Keratinocyte (primary cell): Measurements from ENCODE around the gene JADE2. TPM values are rescaled to one million over a fixed set of nuclear protein-coding genes. Genes with fewer than 3 reads are reported as not detected.

Source experiments
- DNase-seq: peaks from one replicate; pipeline ENCODE4 v3.0.0-alpha.2; 2011; ENCODE audit warnings: low read depth, missing footprints, low spot score
- FAIRE-seq: peaks from 2 replicates; lab custom pipeline; 2011; peaks lifted over from hg19 to GRCh38; lab: Jason Lieb, UNC
- H2AFZ ChIP-seq: 2 replicates; pipeline ENCODE4 v1.6.0; 2012; ENCODE audit warnings: low read length, control low read depth, inconsistent platforms; ENCODE audit not compliant: control insufficient read depth
- H3K27ac ChIP-seq: 2 replicates; pipeline ENCODE4 v1.5.1; 2011; ENCODE audit warnings: low read length; ENCODE audit not compliant: control insufficient read depth, insufficient read depth
- H3K27me3 ChIP-seq: 3 replicates; pipeline ENCODE4 v1.6.0; 2011; ENCODE audit warnings: low read length; ENCODE audit not compliant: control insufficient read depth, insufficient read depth; ENCODE audit errors: extremely low read depth
- H3K36me3 ChIP-seq, 2 experiments: 2 replicates in 1 of 2; 3 replicates in 1 of 2; pipeline ENCODE4 v1.5.1; 2011; ENCODE audit warnings: low read length in 2 of 2, mild to moderate bottlenecking in 1 of 2; ENCODE audit not compliant: control insufficient read depth in 2 of 2, insufficient read depth in 2 of 2; ENCODE audit errors: extremely low read depth in 1 of 2
- H3K4me1 ChIP-seq: 3 replicates; pipeline ENCODE4 v1.5.1; 2011; ENCODE audit warnings: low read length; ENCODE audit not compliant: control insufficient read depth, insufficient read depth; ENCODE audit errors: extremely low read depth
- H3K4me2 ChIP-seq: 3 replicates; pipeline ENCODE4 v1.6.0; 2011; ENCODE audit warnings: low read depth, low read length; ENCODE audit not compliant: control insufficient read depth, insufficient read depth; ENCODE audit errors: extremely low read depth
- H3K4me3 ChIP-seq, 3 experiments: fragments of 200-600 bp in 1 of 3; sonication (generic) in 1 of 3; 2 replicates in 2 of 3; 3 replicates in 1 of 3; pipeline ENCODE4 v1.5.1; 2011 to 2016; ENCODE audit warnings: low read length in 3 of 3, mild to moderate bottlenecking in 3 of 3, control low read depth in 2 of 3, inconsistent platforms in 1 of 3, low read depth in 1 of 3, mixed read lengths in 1 of 3, mixed run types in 1 of 3, moderate library complexity in 1 of 3; ENCODE audit not compliant: control insufficient read depth in 2 of 3, insufficient read depth in 2 of 3; ENCODE audit errors: extremely low read depth in 1 of 3
- H3K79me2 ChIP-seq: 2 replicates; pipeline ENCODE4 v1.6.0; 2012; ENCODE audit warnings: low read length; ENCODE audit not compliant: control insufficient read depth, insufficient read depth
- H3K9ac ChIP-seq: 3 replicates; pipeline ENCODE4 v1.6.0; 2011; ENCODE audit warnings: low read length; ENCODE audit not compliant: control insufficient read depth, insufficient read depth; ENCODE audit errors: extremely low read depth
- H3K9me1 ChIP-seq: 3 replicates; pipeline ENCODE4 v1.6.0; 2011; ENCODE audit warnings: low read length; ENCODE audit not compliant: control insufficient read depth, insufficient read depth; ENCODE audit errors: extremely low read depth
- H3K9me3 ChIP-seq: 2 replicates; pipeline ENCODE4 v1.5.1; 2012; ENCODE audit warnings: low read depth, low read length; ENCODE audit not compliant: control insufficient read depth
- H4K20me1 ChIP-seq: 3 replicates; pipeline ENCODE4 v1.6.0; 2011; ENCODE audit warnings: low read length; ENCODE audit not compliant: control insufficient read depth, insufficient read depth; ENCODE audit errors: extremely low read depth
- CTCF ChIP-seq, 3 experiments: IDR thresholded peaks in 1 of 3; conservative IDR thresholded peaks in 1 of 3; optimal IDR thresholded peaks in 1 of 3; 2 replicates in 2 of 3; 3 replicates in 1 of 3; pipeline versions ENCODE3 to v1.5.1; 2011; ENCODE audit warnings: low read length in 3 of 3, mild to moderate bottlenecking in 3 of 3, moderate library complexity in 2 of 3, control low read depth in 1 of 3, inconsistent platforms in 1 of 3; ENCODE audit not compliant: insufficient read depth in 2 of 3; ENCODE audit errors: extremely low read depth in 1 of 3
- EZH2 ChIP-seq: IDR thresholded peaks from one replicate; pipeline ENCODE4 v1.6.1; 2012; ENCODE audit warnings: inconsistent platforms, mild to moderate bottlenecking, low read length, moderate library complexity
- dilution Hi-C: fragments of 300-500 bp; cut with MboI; formaldehyde crosslinking; loops from one replicate; pipeline ENCODE4 v1.7.0; 2020; ENCODE audit warnings: low sequenced_read_pairs; ENCODE audit not compliant: extremely low pct_ligation_motif_present
- polyA plus RNA-seq, 5 experiments: library from polyadenylated mRNA; depleted of rRNA in 3 of 5; stranded (reverse) in 3 of 5; stranded (forward) in 1 of 5; unstranded in 1 of 5; fragments of >200 nt; gene quantifications; 1 replicate in 1 of 5; 2 replicates in 3 of 5; 3 replicates in 1 of 5; pipeline versions ENCODE4 v1.2.1 to v1.2.3, GENCODE V29; 2011 to 2012; ENCODE audit warnings: missing spikeins in 2 of 5, low read depth in 1 of 5, low replicate concordance in 1 of 5

The JADE2 gene
- polyA plus RNA-seq, 1 donor (not counting 4 experiments of a cell fraction or from before 2014, with no cell fraction given): 11.1 TPM

- FAIRE-seq (no peak), DNase-seq (no peak)
- H3K4me3 ChIP-seq: peak overlapping the region; percentile 57 to 94 (median 85)
- H3K36me3 ChIP-seq: no peaks in the 10 kb centered on the region
- H3K4me2 ChIP-seq: peak overlapping the region; percentile 93
- dilution Hi-C loops: loop anchor here (5.0 kb wide), 1 partner anchor 116 kb away; no protein-coding TSS in a partner anchor
- no peak overlapping the region for H3K27ac ChIP-seq
- no peak for TF ChIP-seq CTCF (optimal IDR thresholded peaks at IDR 0.05 in 1 of 3, IDR thresholded peaks at IDR 0.05 in 1 of 3, conservative IDR thresholded peaks at IDR 0.05 in 1 of 3; ENCODE audit: extremely low read depth in 1 of 3, insufficient read depth in 2 of 3, low read length in 3 of 3)
- no peak for TF ChIP-seq EZH2
- no peaks in the 10 kb centered on the region for H3K9me3 ChIP-seq
- peaks cover 19% of the 10 kb centered on the region for H3K4me1 ChIP-seq
- peaks cover 9% of the 10 kb centered on the region for H3K79me2 ChIP-seq
- no peaks in the 10 kb centered on the region for H3K9me1 ChIP-seq
- no peaks in the 10 kb centered on the region for H3K27me3 ChIP-seq
- H3K9ac ChIP-seq: peak overlapping the region; percentile 85
- no peaks in the 10 kb centered on the region for H4K20me1 ChIP-seq
- peak overlapping the region; percentile 80 for H2AFZ ChIP-seq
Observed at GRCh38 chr5:134523543-134524271, 1.8 kb upstream of the JADE2 start.

GRCh38 chr5:134524272-134524825 is 1.1 kb upstream of the JADE2 start:
- Histone ChIP-seq H3K79me2 (peaks cover 16% of the 10 kb centered on the region), H3K27me3 (no peaks in the 10 kb centered on the region), H3K9me3 (no peaks in the 10 kb centered on the region), H3K4me3 (peak overlapping the region; percentile 57 to 94 (median 85)), H4K20me1 (no peaks in the 10 kb centered on the region), H3K4me1 (peaks cover 19% of the 10 kb centered on the region), H3K4me2 (peak overlapping the region; percentile 93), H3K36me3 (no peaks in the 10 kb centered on the region), H3K9ac (peak overlapping the region; percentile 85), H3K9me1 (no peaks in the 10 kb centered on the region), H2AFZ (peak overlapping the region; percentile 80), H3K27ac (peak overlapping the region; percentile 77)
- FAIRE-seq (no peak), DNase-seq (no peak)
- TF ChIP-seq EZH2: no peak
- dilution Hi-C loops: loop anchor here (5.0 kb wide), 1 partner anchor 117 kb away; no protein-coding TSS in a partner anchor
